ENCODE data around the gene SREK1. TPM values are rescaled to one million over a fixed set of nuclear protein-coding genes. Genes with fewer than 3 reads are reported as not detected.
A peak's percentile ranks its signal among the peaks of the same experiment; 100 is the strongest.

The SREK1 gene
- total RNA-seq: 10 to 100 TPM; 29.9 to 51.9 (median 44.9) TPM

GRCh38 chr5:66144074-66144833, at the start of gene SREK1:
SREK1 (plus strand) TSS chr5:66144300; CDS start chr5:66144377, 77 bp downstream.
- Histone ChIP-seq H3K36me3 (no peaks in the 10 kb centered on the region), H3K4me1 (peaks cover 23 to 44% (median 43%) of the 10 kb centered on the region in 4 donors), H3K4me3 (peak within 1 kb of the TSS; percentile 74 to 87 (median 84)), H3K9me3 (no peaks in the 10 kb centered on the region), H3K27ac (replicated peaks in 1 of 4) (peak within 1 kb of the TSS; percentile 95 to 99 (median 98)), H3K27me3 (no peaks in the 10 kb centered on the region)
- TF ChIP-seq POLR2AphosphoS5 (IDR thresholded peaks at IDR 0.05): peak; percentile 70 to 93
- no peak for TF ChIP-seq EP300 (IDR thresholded peaks at IDR 0.05)
- 0% methylated on average over 51 of the region's 86 CpGs for WGBS
- DNase-seq (ENCODE audit: extremely low spot score): peak; percentile 98
- intact Hi-C loops (cut with DNase I): loop anchor here (2.0 to 5.0 kb wide), 2 partner anchors 219 to 422 kb away; partner anchors contain the start of genes NLN and SGTB

GRCh38 chr5:66100851-66101250, 43.2 kb upstream of the SREK1 start:
- no peak overlapping the region for H3K4me3 ChIP-seq
- H3K27me3 ChIP-seq: no peaks in the 10 kb centered on the region
- no peaks in the 10 kb centered on the region for H3K36me3 ChIP-seq
- H3K9me3 ChIP-seq: peaks cover 0 to 35% (median 24%) of the 10 kb centered on the region in 4 donors
- 100% methylated on average over 2 of the region's 2 CpGs for WGBS
- no peak overlapping the region for H3K27ac ChIP-seq (replicated peaks in 1 of 4)
- no peaks in the 10 kb centered on the region for H3K4me1 ChIP-seq
- intact Hi-C loops (cut with DNase I): no loop called here
- TF ChIP-seq, protein P1, sequence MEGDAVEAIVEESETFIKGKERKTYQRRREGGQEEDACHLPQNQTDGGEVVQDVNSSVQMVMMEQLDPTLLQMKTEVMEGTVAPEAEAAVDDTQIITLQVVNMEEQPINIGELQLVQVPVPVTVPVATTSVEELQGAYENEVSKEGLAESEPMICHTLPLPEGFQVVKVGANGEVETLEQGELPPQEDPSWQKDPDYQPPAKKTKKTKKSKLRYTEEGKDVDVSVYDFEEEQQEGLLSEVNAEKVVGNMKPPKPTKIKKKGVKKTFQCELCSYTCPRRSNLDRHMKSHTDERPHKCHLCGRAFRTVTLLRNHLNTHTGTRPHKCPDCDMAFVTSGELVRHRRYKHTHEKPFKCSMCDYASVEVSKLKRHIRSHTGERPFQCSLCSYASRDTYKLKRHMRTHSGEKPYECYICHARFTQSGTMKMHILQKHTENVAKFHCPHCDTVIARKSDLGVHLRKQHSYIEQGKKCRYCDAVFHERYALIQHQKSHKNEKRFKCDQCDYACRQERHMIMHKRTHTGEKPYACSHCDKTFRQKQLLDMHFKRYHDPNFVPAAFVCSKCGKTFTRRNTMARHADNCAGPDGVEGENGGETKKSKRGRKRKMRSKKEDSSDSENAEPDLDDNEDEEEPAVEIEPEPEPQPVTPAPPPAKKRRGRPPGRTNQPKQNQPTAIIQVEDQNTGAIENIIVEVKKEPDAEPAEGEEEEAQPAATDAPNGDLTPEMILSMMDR (IDR thresholded peaks at IDR 0.05): no peak
- TF ChIP-seq EP300 (IDR thresholded peaks at IDR 0.05): no peak
- TF ChIP-seq POLR2AphosphoS5 (IDR thresholded peaks at IDR 0.05): no peak
- TF ChIP-seq POLR2A (IDR thresholded peaks at IDR 0.05; ENCODE audit: low read depth): no peak
- no peak for DNase-seq (ENCODE audit: extremely low spot score)

- Histone ChIP-seq H3K4me3 (no peak overlapping the region), H3K27ac (replicated peaks in 1 of 4) (no peak overlapping the region), H3K36me3 (no peaks in the 10 kb centered on the region), H3K4me1 (no peaks in the 10 kb centered on the region), H3K27me3 (no peaks in the 10 kb centered on the region), H3K9me3 (peaks cover 0 to 29% (median 19%) of the 10 kb centered on the region in 4 donors)
- intact Hi-C loops (cut with DNase I): no loop called here
- TF ChIP-seq EP300 (IDR thresholded peaks at IDR 0.05) (no peak), POLR2AphosphoS5 (IDR thresholded peaks at IDR 0.05) (no peak)
- TF ChIP-seq, protein P1 (IDR thresholded peaks at IDR 0.05): no peak
- DNase-seq (ENCODE audit: extremely low spot score): no peak
- WGBS: 68% methylated on average over 2 of the region's 2 CpGs
These were observed 30.9 kb upstream of the SREK1 start for GRCh38 chr5:66113160-66113559.

GRCh38 chr5:66118304-66118703, 25.8 kb upstream of the SREK1 start:
- Histone ChIP-seq H3K4me1 (no peaks in the 10 kb centered on the region), H3K4me3 (no peak overlapping the region), H3K9me3 (peaks cover 0 to 5% (median 0%) of the 10 kb centered on the region in 4 donors), H3K27me3 (no peaks in the 10 kb centered on the region), H3K36me3 (no peaks in the 10 kb centered on the region), H3K27ac (replicated peaks in 1 of 4) (no peak overlapping the region)
- intact Hi-C loops (cut with DNase I): no loop called here
- TF ChIP-seq, protein P1 (IDR thresholded peaks at IDR 0.05): no peak
- TF ChIP-seq POLR2AphosphoS5 (IDR thresholded peaks at IDR 0.05) (no peak), POLR2A (IDR thresholded peaks at IDR 0.05; ENCODE audit: low read depth) (no peak), EP300 (IDR thresholded peaks at IDR 0.05) (no peak)
- no peak for DNase-seq (ENCODE audit: extremely low spot score)
- 86% methylated on average over 4 of the region's 4 CpGs for WGBS

DNA sequence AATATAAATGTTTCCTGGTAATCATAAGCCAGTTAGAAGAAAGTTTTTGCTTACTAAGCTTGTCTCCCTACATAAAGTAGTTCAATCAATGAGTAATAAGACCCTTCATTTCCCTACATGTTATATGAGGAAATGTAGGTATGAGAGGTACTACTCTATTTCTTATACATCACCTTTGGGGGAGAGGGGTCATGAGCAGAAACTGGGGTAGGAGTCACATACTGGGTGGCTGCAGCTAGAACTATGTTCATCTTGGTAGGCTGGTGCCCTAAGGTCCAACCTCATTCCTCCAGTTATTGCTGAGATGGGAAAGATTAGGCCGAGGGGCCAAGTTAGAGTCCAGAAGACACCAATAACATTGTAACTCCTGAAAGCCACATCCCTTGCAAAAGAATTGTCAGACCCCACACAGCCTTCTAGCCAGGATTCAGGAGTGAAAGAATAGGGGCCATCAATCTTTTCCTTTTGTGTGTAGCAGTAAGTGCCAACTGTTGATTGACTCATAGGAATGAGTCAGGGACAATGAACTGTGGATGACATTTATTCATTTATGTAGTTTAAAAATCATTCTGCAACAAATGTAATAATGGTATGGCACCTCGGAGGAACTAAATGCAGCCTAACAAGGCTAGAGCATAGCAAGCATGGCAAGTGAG, 21.6 kb upstream of the SREK1 start:
- DNase-seq (ENCODE audit: extremely low spot score): no peak
- 90% methylated on average over 2 of the region's 2 CpGs for WGBS
- no peaks in the 10 kb centered on the region for H3K27me3 ChIP-seq
- TF ChIP-seq POLR2A (IDR thresholded peaks at IDR 0.05; ENCODE audit: low read depth) (no peak), POLR2AphosphoS5 (IDR thresholded peaks at IDR 0.05) (no peak)
- intact Hi-C loops (cut with DNase I): no loop called here
- H3K9me3 ChIP-seq: no peaks in the 10 kb centered on the region
- no peak overlapping the region for H3K4me3 ChIP-seq
- H3K27ac ChIP-seq (replicated peaks in 1 of 4): no peak overlapping the region
- H3K4me1 ChIP-seq: no peaks in the 10 kb centered on the region
- H3K36me3 ChIP-seq: no peaks in the 10 kb centered on the region

Measured in esophagus muscularis mucosa (tissue), 4 donors.